HG02970 (cell line): ENCODE measurements around the gene CEBPE.
"Not testable (repeated sequence)": the region's sequence is repeated elsewhere in the genome, so short reads cannot be mapped to it uniquely, and the experiment has no call there.

Experiments used
- ATAC-seq: cut with Tn5 transposase; IDR thresholded peaks from one replicate; pipeline ENCODE4 v1.9.1; 2021; ENCODE audit warnings: mild to moderate bottlenecking, moderate library complexity, moderate number of reproducible peaks; ENCODE audit not compliant: unreplicated experiment, low FRiP score

Gene CEBPE

DNA sequence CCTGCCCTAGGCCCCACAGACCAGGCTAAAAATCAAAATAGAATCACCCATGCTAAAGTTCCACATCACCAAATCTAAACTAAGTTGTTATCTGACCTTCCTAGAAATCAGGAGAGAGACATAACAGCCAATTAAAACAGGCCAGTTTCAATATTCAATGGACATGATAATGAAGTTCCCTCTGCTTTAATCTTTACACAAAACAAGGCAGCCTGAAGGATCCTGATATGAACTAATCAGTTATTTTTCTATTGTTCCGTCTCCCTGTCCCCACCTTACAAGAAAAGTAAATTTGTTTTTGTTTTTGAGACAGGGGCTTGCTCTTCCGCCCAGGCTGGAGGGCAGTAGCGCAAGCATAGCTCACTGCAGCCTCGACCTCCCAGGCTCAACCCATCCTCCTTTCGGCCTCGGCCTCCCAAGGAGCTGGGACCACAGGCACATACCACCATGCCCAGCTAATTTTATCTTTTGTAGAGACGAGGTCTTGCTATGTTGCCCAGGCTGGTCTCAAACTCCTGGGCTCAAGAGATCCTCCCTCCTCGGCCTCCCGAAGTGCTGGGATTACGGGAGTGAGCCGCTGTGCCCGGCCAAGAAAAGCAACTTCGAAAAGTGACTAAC lies 5.4 kb upstream of the CEBPE start:
- no peak for ATAC-seq

DNA sequence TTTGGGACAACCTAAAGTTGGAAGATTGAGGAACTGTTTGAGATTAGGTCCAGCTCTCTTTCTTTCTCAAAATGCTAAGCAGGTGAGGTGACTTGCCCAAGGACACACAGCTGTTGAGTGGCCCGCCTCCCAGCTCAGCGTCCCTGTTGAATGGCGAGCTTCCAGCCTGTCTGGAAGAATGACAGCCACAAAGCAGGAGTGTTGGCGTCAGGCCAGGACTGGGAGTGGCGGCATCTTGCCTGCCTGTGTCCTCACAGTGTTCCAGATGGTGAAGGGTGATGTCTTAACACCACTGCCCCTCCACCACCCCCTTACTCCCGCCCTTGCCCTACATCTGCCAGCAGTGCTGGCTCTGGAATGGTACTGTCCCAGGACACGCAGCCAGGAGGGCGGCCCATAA lies 4.4 kb upstream of the CEBPE start:
- ATAC-seq: no peak

DNA sequence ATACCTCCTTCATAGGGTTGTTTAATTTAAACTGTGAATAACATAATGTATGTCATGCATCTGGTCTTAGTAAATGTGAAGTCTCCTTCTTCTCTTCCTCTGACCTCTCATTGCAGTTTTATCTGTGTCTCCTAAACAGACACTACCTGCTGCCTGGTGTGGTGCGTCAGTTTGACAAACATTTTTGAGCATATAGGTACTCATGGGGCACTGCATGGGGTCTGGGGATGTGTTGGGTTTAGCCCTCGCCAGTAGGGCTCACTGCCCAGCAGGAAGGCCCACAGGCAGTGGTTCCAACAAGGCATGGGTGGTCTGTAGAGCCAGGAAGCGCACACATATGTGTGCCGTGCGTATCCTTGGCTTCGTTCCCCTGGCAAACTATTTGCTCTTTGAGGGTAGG lies 3.0 kb upstream of the CEBPE start:
- no peak for ATAC-seq

DNA sequence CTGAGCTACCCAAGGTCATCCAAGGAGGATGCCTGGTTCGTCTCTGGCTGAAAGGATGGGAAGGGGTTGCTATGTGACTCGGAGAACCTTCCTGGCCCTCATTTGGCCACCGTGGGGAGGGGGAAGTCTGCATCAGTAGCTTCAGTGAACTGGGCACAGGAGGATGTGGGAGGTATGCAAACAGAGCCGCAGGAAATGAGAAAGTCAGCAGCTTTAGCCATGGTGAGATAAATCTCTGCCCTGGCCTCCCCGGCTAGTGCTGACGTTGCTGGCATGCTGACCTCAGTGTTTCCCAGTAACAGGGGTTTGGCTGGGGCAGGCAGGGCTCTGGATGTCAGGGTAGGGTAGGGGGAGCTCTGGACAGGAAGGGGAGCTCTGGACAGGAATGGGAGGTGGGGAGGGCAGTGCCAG lies 2.3 kb upstream of the CEBPE start:
- ATAC-seq: no peak

DNA sequence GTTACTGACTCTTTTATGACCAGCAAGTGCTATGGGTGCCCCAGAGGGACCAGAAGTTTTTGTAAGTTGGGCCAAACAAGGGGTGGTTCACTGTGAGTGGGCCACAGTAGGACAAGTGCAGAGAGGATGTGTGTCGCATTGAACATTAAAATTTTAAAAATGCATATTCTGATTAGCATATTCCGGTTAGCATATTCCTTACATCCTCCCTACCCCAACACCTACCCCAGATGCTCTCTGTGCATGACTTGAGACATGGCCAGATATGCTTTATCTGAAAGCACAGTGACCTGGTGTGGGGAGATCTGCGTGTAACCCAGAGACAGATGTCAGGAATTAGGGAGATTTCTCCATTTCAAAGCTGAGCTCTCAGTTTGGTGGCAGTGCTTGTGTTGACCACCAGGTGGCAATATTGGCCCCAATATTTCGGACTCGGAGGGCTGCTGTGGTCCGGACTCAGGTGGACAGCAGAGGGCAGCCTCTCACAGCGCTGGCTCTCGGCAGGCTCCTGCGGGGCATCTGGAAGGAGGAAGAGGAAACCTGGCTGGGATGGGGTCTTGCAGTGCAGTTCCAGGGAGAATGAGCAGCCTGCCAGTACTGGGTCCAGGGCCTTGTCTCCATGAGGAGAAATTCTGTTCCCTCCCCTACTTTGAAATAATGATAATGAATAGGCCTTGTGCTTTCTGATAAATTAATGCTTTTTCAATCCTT lies 1.6 kb upstream of the CEBPE start:
- peak; percentile 77 for ATAC-seq

DNA sequence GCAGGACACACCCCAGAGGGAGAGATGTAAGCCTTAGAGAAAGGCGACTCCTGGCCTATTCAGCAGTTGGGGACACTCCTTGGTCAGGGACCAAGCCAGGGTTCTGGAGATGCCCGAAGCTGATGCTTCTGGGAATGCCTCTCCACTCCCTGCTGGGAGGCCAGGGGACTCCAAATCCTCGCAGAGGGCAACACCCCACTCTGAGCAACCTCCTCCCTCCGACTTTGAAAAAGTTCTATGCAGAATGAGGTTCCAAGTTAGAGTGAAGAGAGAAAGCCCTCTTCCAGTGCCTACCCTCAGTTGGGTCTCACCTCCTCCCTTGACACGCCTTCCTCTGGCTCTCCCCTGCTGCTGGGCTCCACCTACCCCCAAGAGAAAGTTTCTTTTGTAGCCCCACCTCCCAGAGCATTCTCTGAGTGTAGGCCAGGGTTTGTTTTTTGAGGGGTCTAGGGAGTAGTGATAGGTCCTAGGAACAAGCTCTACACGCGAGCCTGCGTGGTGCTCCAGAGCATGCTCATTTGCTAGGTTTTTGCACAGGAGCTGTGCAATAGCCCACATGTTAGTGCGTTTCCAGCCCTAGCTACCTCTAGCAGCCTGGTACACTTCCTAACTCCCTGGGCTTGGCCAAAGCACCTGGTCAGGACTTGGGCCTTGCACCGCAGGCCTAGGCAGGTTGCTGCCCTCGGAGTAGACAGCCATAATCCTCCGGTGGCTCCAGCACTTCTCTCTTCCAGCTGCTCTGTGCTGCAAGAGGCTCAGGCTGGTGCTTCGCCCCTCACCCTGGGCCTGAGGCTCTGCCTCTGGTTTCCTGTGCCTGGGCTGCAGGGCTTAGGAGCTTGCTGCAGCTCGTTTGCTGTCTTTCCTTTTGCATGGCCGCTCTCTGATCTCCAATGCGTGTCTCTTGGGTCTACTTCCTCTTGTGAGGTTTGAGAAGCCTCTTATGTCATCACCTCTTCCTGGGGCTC lies 590 bp upstream of the CEBPE start:
- no peak for ATAC-seq

DNA sequence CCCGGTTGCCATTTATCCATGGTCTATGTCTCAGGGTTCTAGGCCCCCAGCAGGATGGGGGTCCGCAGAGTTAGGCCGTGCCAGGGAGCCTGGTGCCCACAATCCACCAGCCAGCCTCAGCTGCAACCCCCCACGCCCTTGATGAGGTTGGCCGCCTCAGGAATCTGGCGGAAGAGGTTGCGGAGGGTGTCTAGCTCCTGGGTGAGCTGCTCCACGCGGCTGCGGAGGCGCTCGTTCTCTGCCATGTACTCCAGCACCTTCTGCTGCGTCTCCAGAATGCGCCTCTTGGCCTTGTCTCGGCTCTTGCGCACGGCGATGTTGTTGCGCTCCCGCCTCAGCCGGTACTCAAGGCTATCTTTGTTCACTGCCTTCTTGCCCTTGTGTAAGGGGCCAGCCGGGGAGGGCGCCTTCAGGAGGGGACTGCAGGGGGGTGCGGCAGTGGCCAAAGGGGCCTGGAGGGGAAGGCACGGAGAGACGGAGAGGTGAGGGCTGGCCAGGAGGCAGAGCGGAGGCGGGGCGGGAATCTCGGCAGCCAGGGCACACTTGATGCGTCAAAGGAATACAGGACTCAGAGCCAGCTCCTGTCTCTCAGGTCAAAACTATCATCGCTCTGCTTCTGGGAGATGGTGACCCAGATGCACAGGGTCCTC lies 1.6 kb downstream of the CEBPE start:
- no peak for ATAC-seq

DNA sequence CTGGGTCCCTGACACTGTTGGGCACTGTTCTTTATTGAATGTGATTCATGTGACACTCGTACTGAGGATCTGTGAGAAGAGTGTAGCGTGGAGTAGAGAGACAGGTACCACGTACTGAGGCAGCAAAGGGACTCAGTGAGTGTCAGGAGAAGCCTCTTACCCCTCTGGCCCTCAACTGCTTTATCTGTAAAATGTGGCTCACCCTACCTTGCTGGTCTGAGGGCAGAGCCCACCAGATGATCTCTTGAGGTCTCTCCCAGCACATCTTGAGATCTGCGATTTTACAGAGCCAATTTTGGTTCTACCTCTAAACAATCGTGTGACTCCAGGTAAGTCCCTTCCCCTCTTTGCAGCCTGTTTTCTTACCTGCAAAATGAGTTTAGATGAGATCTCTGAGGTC lies 3.1 kb downstream of the CEBPE start:
- no peak for ATAC-seq

DNA sequence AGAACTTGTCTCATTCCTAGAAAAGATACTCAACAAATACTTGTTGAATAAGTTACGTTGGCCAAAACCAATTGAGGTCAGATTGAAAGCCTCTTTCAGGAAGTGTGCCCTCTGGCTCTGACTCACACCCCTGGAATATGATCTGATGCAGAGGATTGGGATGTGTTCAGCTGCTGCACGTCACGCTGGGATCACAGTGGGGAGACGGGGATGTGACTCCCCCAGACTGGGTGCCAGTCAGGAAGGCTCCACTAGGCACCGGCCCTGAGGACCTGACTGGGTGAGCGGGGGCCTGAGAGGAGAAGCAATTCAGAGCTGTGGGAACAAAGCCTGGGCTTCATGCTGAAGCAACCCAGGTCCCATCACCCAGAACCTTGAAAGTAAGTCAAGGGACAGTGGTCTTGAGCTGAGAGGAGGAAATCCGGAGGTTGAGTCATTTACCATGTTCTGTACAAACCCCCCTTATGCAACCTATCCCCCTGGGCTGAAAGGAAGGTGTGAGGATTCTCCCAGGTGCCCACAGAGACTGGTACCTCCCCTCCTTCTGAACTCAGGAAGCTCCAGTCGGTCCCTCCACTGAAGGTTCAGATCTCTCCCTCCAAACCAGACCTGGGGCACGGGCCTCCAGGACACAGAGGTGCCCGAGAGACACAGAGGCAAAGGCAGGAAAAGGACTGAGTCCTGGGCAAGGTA lies 3.9 kb downstream of the CEBPE start:
- no peak for ATAC-seq

DNA sequence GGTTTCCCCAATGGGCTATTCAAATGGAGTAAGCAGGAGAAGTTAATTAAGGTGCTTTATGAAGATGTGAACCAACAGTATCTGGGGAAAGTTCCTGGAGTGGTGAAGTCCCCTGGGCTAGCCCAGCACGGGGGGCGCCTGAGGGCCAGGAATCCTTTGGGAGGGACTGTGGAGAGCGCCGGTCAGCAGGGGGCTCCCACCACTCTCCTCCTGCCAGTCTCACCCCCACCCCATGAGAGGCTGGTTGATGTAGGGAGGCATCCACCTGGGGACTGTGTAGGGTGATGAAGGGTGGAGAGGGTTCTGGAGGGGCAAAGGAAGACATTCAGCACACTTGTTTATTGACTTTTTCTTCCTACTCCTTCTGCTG lies 4.4 kb downstream of the CEBPE start:
- no peak for ATAC-seq

DNA sequence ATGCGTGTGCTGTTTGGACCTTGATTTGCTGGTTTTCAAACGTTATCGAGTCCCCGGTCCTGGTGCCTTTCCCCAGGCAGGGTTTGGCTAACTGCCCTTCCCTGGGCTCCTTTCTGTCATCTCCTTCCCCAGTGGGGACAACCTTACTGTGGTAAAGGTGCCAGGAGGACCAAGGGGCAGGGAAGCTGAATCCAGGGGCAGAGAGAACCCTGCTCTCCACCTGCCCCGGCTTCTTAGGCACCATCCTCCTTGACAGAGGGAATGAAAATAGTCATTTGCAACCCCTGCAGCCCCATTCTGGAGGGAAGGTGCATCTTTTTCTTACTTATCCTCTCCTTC lies 5.0 kb downstream of the CEBPE start:
- no peak for ATAC-seq

DNA sequence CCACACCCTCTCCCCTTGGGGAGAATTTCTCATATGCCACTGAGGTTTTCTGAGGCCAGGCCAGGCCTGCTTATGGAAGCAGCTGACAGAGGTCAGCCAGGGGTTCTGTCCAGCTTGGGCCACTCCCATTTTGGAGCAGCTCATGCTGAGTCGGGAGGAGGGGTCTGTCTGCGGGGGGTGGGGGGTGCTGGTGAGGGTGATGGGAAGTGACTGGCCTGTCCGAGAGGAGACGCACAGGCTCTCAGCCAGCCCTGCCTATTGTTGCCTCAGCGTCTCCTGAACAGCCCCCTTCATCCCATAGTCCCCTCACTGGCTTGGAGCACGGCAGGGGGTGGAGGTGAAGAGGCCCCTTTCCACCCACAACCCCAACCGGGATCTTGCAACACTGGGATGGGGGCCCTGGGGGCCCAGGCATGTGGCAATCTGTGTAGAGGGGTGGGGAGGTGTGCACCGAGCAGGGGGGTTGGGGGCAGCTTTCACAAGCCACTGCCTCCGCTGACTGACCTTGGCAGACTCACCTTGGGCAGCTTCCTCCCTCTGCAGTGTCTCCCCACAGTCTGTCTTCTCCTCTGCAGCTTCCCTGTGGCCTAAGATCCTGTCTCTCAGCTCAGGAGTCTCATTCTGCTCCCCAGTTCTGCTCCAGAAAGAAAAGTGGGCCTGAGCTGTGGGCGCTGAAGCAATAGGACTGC lies 5.5 kb downstream of the CEBPE start:
- ATAC-seq: no peak

DNA sequence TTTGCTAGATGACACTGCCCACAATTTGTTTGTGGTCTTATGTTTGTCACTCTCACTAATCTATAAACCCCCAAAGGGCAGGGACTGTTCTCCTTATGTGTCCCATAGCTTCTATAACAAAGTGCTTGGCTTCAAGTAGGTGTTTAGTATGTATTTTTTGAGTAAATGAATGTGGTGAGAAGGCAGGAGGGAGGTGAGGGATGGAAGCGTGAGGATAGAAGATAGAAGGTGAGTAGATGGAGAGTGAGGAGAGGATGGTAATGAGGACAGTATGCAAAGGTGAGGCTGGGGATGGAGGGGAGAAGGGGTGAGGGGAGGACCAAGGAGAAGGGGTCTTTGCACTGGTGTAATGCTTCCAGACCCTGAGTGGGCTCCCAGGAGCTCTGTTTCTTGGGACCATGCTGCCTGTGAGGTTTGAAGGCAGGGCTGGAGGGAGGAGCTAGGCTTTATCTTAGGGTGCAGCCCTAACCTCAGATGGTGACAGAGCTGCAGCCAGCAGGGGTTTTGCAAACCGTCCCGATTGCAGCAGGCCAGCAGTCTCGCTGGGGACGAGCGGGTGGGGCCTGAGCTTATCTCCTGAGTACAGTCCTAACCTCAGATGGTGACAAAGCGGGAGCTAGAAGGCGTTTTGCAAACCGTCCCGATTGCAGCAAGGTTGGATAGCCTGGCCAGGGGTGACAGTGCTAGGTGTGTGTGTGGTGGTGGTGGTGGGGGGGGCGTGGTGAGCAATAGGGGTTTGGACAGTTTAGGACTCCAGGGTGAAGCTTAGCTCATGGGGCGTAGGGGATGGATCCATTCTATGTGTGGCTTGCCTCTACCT lies 6.5 kb downstream of the CEBPE start:
- ATAC-seq: no peak

DNA sequence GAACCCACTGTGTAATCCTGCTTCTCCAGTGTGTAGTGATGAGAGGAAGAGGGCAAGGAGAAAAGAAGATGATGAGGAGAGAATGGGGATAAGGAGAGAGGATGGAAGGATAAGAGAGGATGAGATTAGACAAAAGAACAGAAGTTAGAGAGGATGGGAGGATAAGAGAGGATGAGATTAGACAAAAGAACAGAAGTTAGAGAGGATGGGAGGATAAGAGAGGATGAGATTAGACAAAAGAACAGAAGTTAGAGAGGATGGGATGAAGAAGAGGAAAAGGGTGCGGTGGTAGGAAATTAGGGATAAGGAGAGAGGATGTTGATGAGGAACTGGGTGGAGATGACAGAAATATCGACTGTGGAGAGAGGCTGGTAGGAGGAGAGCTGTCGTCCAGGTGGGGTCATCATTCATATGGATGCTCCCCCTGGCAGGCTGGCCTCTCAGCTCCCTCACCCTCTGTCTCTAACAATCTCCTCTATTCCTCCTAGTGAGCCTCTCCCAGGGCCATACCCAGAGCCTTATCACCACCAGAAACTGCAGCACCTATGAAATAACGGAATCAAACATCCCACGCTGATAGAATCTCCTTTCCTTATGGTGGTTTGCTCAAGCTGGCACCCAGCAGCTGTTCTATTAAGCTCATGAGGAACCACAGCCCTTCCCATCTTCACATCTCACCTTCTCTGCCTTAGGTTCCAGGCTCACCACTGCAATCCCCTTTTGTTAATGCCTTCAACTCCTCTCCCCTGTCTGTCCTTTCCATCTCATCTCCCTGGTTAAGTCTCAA lies 8.3 kb downstream of the CEBPE start:
- no peak for ATAC-seq

DNA sequence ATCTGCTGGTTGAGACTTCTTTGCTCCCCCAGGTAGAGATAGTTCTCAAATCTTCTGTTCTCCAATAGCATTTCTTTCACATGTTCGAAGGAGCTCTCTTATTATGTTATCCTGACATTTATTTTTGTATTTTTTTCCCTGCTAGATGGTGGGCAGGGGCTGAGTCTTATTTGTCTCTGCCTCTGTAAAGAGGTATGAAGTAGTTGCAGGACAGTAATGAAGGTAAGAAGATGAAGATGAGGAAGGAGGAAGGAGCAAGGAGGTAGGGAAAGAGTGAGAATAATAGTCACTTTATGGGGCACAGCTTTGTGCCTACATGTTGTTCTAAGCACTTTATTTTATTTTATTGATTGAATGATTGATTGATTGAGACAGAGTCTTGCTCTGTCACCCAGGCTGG lies 9.3 kb downstream of the CEBPE start:
- no peak for ATAC-seq

DNA sequence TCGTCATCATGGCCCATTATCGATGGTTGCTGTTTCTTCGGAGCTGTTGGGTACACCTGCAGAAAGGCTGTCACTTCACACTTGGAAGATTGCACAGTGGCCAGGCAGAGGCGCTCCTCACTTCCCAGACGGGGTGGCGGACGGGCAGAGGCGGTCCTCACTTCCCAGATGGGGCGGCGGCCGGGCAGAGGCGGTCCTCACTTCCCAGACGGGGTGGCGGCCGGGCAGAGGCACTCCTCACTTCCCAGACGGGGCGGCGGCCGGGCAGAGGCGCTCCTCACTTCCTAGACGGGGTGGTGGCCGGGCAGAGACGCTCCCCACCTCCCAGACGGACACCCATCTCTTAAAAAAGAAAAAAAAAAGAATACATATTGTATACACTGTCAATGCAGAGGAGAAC lies 10.9 kb downstream of the CEBPE start:
- not testable (repeated sequence) for ATAC-seq

DNA sequence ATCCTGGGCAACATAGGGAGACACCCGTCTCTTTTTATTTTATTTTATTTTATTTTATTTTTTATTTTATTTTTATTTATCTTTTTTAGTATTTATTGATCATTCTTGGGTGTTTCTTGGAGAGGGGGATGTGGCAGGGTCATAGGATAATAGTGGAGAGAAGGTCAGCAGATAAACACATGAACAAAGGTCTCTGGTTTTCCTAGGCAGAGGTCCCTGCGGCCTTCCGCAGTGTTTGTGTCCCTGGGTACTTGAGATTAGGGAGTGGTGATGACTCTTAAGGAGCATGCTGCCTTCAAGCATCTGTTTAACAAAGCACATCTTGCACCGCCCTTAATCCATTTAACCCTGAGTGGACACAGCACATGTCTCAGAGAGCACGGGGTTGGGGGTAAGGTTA lies 11.4 kb downstream of the CEBPE start:
- ATAC-seq: not testable (repeated sequence)

DNA sequence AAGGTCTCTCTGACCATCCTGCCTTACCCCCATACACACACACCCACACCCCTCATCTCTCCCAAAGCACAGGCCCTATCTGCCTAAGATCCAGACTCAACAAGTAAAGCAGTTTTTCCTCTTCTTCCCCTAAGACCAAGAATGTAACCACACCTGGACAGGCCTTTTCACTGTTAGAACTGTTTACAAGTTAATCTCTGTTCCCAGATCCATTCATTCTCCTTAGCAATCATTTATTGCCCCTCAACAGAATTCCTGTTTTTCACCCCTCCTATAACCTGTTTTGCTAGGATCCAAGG lies 12.4 kb downstream of the CEBPE start:
- no peak for ATAC-seq
